Gastrocnemius medialis (tissue), 4 donors: ENCODE data around the gene SIT1. TPM values are rescaled to one million over a fixed set of nuclear protein-coding genes. Genes with fewer than 3 reads are reported as not detected.

Source experiments
- ATAC-seq, 2 donors: fragments of 150-250 bp; one replicate each; pipeline ENCODE4 v1.9.1; 2016
- DNase-seq, 2 donors: peaks; one replicate each; pipeline ENCODE4 v3.0.0-alpha.2; 2019
- H3K27ac ChIP-seq, 4 donors: fragments of 200-600 bp; sonication (generic); 1 replicate in 1 of 4; 2 replicates in 3 of 4; pipeline ENCODE4 v1.5.1; 2016 to 2018; ENCODE audit warnings: mild to moderate bottlenecking in 2 of 4, moderate library complexity in 1 of 4
- H3K27me3 ChIP-seq, 3 donors: fragments of 200-600 bp; sonication (generic) in 2 of 3; 1 replicate in 1 of 3; 2 replicates in 2 of 3; pipeline versions ENCODE4 v1.5.1 to v1.6.0; 2016 to 2019; ENCODE audit warnings: mild to moderate bottlenecking in 1 of 3, moderate library complexity in 1 of 3
- H3K36me3 ChIP-seq, 2 donors: fragments of 200-600 bp; sonication (generic) in 1 of 2; one replicate each; pipeline ENCODE4 v1.5.1; 2017 to 2018
- H3K4me1 ChIP-seq, 2 donors: fragments of 200-600 bp; sonication (generic) in 1 of 2; one replicate each; pipeline ENCODE4 v1.5.1; 2016 to 2017; ENCODE audit warnings: mild to moderate bottlenecking in 2 of 2
- H3K4me3 ChIP-seq, 4 donors: fragments of 200-600 bp; sonication (generic) in 3 of 4; 1 replicate in 1 of 4; 2 replicates in 3 of 4; pipeline ENCODE4 v1.5.1; 2016 to 2019; ENCODE audit warnings: mild to moderate bottlenecking in 2 of 4
- H3K9me3 ChIP-seq, 3 donors: fragments of 200-600 bp; sonication (generic) in 2 of 3; 1 replicate in 1 of 3; 2 replicates in 2 of 3; pipeline ENCODE4 v1.5.1; 2016 to 2019
- CTCF ChIP-seq, 5 experiments: fragments of 450-650 bp in 3 of 5; fragments of 200-600 bp in 2 of 5; sonication (generic) in 2 of 5; IDR thresholded peaks in 4 of 5; conservative IDR thresholded peaks in 1 of 5; 1 replicate in 4 of 5; 2 replicates in 1 of 5; pipeline ENCODE4 v1.5.1; 2016 to 2019; ENCODE audit warnings: antibody characterized with exemption in 5 of 5, mild to moderate bottlenecking in 3 of 5, moderate library complexity in 3 of 5
- POLR2A ChIP-seq, 2 donors: fragments of 450-650 bp; IDR thresholded peaks; one replicate each; pipeline ENCODE4 v1.6.1; 2017; ENCODE audit warnings: antibody characterized with exemption in 2 of 2, mild to moderate bottlenecking in 2 of 2, moderate library complexity in 2 of 2
- in situ Hi-C, 4 donors: fragments of 200-750 bp; cut with MboI; loops; one replicate each; pipeline versions ENCODE4 v1.15.0 to v1.8.0; 2017; ENCODE audit warnings: low sequenced_read_pairs in 4 of 4
- intact Hi-C: fragments of 100-400 bp; cut with DNase I; formaldehyde crosslinking; loops from one replicate; pipeline ENCODE4 v1.15.1; 2023; ENCODE audit warnings: low total_unique reads
- total RNA-seq, 4 donors: library from RNA; depleted of rRNA; stranded (reverse); fragments of >200 nt; gene quantifications; one replicate each; pipeline versions ENCODE4 v1.1.0 to v1.2.3, GENCODE V29; 2016

The SIT1 gene
- total RNA-seq, 4 donors from 2014 or later = not detected

GRCh38 chr9:35696520-35697215, 45.9 kb upstream of the SIT1 start:
- intact Hi-C loops (no loop called here), in situ Hi-C loops (loop anchor here in 1 of 4 donors (10.0 kb wide), 1 partner anchor 52 kb away; no protein-coding TSS in a partner anchor)
- peaks cover 7 to 8% of the 10 kb centered on the region in 2 donors for H3K4me1 ChIP-seq
- no peaks in the 10 kb centered on the region for H3K9me3 ChIP-seq
- ATAC-seq = peak; percentile 77 to 86
- no peaks in the 10 kb centered on the region for H3K27me3 ChIP-seq
- H3K27ac ChIP-seq = peak overlapping the region; percentile 37 to 66 (median 58)
- TF ChIP-seq CTCF (IDR thresholded peaks at IDR 0.05 in 4 of 5, conservative IDR thresholded peaks at IDR 0.05 in 1 of 5) (peak; percentile 79 to 95 (median 82)), POLR2A (IDR thresholded peaks at IDR 0.05) (no peak)
- H3K36me3 ChIP-seq = peaks cover 6 to 50% of the 10 kb centered on the region in 2 donors
- no peak overlapping the region for H3K4me3 ChIP-seq
- peak in 1 of 2 donors; percentile 62 for DNase-seq

- H3K4me3 ChIP-seq = no peak overlapping the region
- no peak for DNase-seq
- intact Hi-C loops (no loop called here), in situ Hi-C loops (loop anchor here in 1 of 4 donors (10.0 kb wide), 1 partner anchor 51 kb away; no protein-coding TSS in a partner anchor)
- peaks cover 6 to 43% of the 10 kb centered on the region in 2 donors for H3K36me3 ChIP-seq
- H3K27ac ChIP-seq = peak overlapping the region; percentile 37 to 66 (median 52)
- TF ChIP-seq POLR2A (IDR thresholded peaks at IDR 0.05) (no peak), CTCF (IDR thresholded peaks at IDR 0.05 in 4 of 5, conservative IDR thresholded peaks at IDR 0.05 in 1 of 5) (no peak)
- ATAC-seq = no peak
- no peaks in the 10 kb centered on the region for H3K9me3 ChIP-seq
- peaks cover 7 to 8% of the 10 kb centered on the region in 2 donors for H3K4me1 ChIP-seq
- H3K27me3 ChIP-seq = no peaks in the 10 kb centered on the region
Measured at GRCh38 chr9:35695943-35696401, 45.2 kb upstream of the SIT1 start.

GRCh38 chr9:35691757-35692301, 41.1 kb upstream of the SIT1 start:
- TF ChIP-seq POLR2A (IDR thresholded peaks at IDR 0.05) = no peak
- no peak for TF ChIP-seq CTCF (IDR thresholded peaks at IDR 0.05 in 4 of 5, conservative IDR thresholded peaks at IDR 0.05 in 1 of 5)
- H3K4me1 ChIP-seq = peaks cover 29 to 30% of the 10 kb centered on the region in 2 donors
- peaks cover 0 to 1% of the 10 kb centered on the region in 2 donors for H3K36me3 ChIP-seq
- ATAC-seq (no peak), DNase-seq (no peak)
- no peaks in the 10 kb centered on the region for H3K27me3 ChIP-seq
- H3K27ac ChIP-seq = peak overlapping the region; percentile 97 to 99 (median 98)
- intact Hi-C loops (loop anchor here (1.0 to 2.0 kb wide), 2 partner anchors 41 to 46 kb away; partner anchors contain the start of genes CREB3 and TLN1), in situ Hi-C loops (loop anchor here in 1 of 4 donors (10.0 kb wide), 1 partner anchor 47 kb away; no protein-coding TSS in a partner anchor)
- no peaks in the 10 kb centered on the region for H3K9me3 ChIP-seq
- H3K4me3 ChIP-seq = no peak overlapping the region

GRCh38 chr9:35691334-35691650, 40.6 kb upstream of the SIT1 start:
- no peak for DNase-seq
- peak; percentile 0 to 5 for ATAC-seq
- no peaks in the 10 kb centered on the region for H3K9me3 ChIP-seq
- peak overlapping the region; percentile 97 to 99 (median 98) for H3K27ac ChIP-seq
- in situ Hi-C loops = loop anchor here in 1 of 4 donors (10.0 kb wide), 1 partner anchor 46 kb away; no protein-coding TSS in a partner anchor
- peak overlapping the region; percentile 77 to 96 (median 87) for H3K4me3 ChIP-seq
- H3K4me1 ChIP-seq = peaks cover 29 to 31% of the 10 kb centered on the region in 2 donors
- intact Hi-C loops = loop anchor here (1.0 to 2.0 kb wide), 2 partner anchors 42 to 45 kb away; partner anchors contain the start of genes CREB3 and TLN1
- TF ChIP-seq POLR2A (IDR thresholded peaks at IDR 0.05) (no peak), CTCF (IDR thresholded peaks at IDR 0.05 in 4 of 5, conservative IDR thresholded peaks at IDR 0.05 in 1 of 5) (no peak)
- no peaks in the 10 kb centered on the region for H3K36me3 ChIP-seq
- H3K27me3 ChIP-seq = no peaks in the 10 kb centered on the region
